ENCODE measurements around the gene NOL12.

NOL12 gene

DNA sequence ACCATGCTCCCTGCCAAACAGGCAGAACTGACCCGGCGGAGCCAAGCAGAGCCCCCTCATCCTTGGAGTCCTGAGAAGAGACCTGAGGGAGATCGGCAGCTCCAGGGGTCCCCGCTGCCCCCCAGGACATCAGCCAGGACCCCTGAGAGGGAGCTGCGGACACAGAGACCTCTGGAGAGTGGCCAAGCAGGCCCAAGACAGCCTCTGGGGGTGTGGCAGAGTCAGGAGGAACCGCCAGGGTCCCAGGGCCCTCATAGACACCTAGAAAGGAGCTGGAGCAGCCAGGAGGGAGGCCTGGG, 48.2 kb downstream of the NOL12 start:
- H3K9me3 Mint-ChIP-seq: no peaks in the 10 kb centered on the region
- no peak overlapping the region for H3K4me3 Mint-ChIP-seq
- no peak overlapping the region for H3K27ac Mint-ChIP-seq
- H3K27me3 Mint-ChIP-seq: peaks cover 3% of the 10 kb centered on the region
- no peaks in the 10 kb centered on the region for H3K4me1 Mint-ChIP-seq (ENCODE audit: low read depth)
- no peaks in the 10 kb centered on the region for H3K36me3 Mint-ChIP-seq (ENCODE audit: low read depth)

DNA sequence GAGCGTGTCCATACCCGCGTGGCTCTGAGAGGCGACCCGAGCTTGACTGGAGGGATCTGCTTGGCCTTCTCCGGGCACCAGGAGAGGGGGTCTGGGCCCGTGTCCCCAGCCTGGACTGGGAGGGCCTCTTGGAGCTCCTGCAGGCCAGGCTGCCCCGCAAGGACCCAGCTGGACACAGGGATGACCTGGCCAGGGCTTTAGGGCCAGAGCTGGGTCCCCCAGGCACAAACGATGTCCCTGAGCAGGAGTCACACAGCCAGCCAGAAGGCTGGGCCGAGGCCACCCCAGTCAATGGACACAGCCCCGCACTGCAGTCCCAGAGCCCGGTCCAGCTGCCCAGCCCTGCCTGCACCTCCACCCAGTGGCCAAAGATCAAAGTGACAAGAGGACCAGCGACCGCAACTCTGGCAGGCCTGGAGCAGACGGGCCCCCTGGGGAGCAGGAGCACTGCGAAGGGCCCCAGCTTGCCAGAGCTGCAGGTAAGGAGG, 48.9 kb downstream of the NOL12 start:
- Mint-ChIP-seq H3K9me3 (no peaks in the 10 kb centered on the region), H3K4me3 (no peak overlapping the region), H3K36me3 (ENCODE audit: low read depth) (no peaks in the 10 kb centered on the region), H3K27ac (no peak overlapping the region), H3K27me3 (peaks cover 3% of the 10 kb centered on the region), H3K4me1 (ENCODE audit: low read depth) (peaks cover 4% of the 10 kb centered on the region)

DNA sequence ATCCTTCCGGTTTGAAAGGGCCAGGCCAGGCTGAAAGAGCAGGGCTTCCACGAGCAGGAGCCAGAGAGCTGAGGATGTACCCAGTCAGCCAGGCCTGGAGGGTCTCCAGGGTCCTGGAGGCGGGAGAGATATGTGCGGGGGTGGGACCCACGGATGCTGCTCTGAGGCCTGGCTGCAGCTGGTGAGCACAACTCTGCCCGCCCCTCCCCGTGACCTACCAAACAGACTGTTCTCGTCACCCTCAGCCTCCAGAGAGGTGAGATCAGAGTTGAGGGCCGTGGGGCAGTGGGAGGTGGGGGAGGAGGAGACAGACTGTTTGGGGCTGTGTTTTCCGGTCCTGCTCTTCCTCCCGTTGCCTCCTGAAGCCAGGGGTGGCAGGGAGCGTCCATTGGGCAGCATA, 52.9 kb downstream of the NOL12 start:
- no peaks in the 10 kb centered on the region for H3K36me3 Mint-ChIP-seq (ENCODE audit: low read depth)
- H3K4me3 Mint-ChIP-seq: no peak overlapping the region
- H3K27me3 Mint-ChIP-seq: peaks cover 3% of the 10 kb centered on the region
- no peaks in the 10 kb centered on the region for H3K9me3 Mint-ChIP-seq
- peaks cover 36% of the 10 kb centered on the region for H3K4me1 Mint-ChIP-seq (ENCODE audit: low read depth)
- H3K27ac Mint-ChIP-seq: no peak overlapping the region

DNA sequence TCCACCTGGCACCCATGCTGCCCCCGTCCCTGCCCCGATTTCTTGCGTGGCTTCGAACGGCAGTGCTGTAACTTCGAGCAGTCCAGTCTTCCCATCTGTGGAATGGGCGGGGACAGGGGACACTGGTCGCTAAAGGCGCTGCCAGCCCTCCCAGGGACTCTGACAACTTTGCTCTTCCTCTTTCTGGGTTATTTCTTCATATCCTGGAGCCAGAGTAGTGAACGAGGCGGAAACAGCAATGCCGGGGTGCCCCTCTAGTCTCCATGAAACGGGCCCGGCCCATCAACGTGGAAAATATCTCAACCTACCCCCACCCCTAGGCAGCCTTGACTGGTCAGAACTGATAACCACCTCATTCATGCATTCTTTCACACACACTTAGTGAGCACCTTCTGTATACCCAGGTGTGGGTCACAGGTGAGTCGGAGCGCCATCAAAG, 53.5 kb downstream of the NOL12 start:
- peaks cover 3% of the 10 kb centered on the region for H3K27me3 Mint-ChIP-seq
- no peaks in the 10 kb centered on the region for H3K9me3 Mint-ChIP-seq
- H3K36me3 Mint-ChIP-seq (ENCODE audit: low read depth): no peaks in the 10 kb centered on the region
- peaks cover 36% of the 10 kb centered on the region for H3K4me1 Mint-ChIP-seq (ENCODE audit: low read depth)
- H3K27ac Mint-ChIP-seq: no peak overlapping the region
- no peak overlapping the region for H3K4me3 Mint-ChIP-seq

DNA sequence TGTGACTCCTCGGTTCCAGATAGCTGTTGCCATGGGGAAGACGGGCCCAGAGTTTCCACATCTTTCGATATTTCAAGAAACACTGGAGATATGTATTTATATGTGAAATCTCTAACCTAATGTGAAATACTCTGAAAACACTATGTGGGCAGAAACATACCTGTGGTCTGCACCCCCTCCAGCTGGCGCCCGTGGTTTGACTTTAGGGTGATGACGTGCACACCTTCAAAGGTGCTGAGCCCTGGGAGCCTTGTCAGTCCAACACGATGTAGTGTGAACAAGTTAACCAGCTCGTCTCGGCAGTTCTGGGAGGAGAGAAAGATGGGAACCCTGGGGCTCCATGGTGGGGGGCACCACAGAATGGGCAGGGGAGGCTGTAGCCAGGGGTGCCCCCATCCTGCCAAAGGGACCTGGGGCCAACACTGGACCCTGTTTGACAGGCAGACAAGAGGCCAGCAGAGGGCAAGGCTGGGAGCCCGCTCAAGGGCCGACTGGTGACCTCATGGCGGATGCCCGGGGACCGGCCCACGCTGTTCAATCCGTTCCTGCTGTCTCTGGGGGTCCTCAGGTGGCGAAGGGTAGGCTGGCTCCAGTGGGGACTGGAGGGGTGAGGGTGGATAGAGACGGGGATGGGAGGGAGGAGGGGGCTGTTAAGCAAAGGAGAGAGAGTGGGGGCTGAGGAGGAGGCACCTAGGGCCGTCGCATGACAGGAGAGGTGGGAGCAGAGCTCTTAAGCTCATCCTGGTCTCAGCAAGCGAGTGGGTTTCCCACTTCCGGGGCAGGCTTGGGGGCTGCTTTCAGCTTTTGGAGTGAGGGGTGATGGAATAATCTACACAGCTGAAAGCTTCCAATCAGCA, 54.5 kb downstream of the NOL12 start:
- no peak overlapping the region for H3K4me3 Mint-ChIP-seq
- peaks cover 45% of the 10 kb centered on the region for H3K4me1 Mint-ChIP-seq (ENCODE audit: low read depth)
- peaks cover 3% of the 10 kb centered on the region for H3K27me3 Mint-ChIP-seq
- peak overlapping the region; percentile 86 for H3K27ac Mint-ChIP-seq
- H3K9me3 Mint-ChIP-seq: no peaks in the 10 kb centered on the region
- no peaks in the 10 kb centered on the region for H3K36me3 Mint-ChIP-seq (ENCODE audit: low read depth)

GRCh38 chr22:37741312-37741795, 55.2 kb downstream of the NOL12 start:
- Mint-ChIP-seq H3K27ac (no peak overlapping the region), H3K9me3 (no peaks in the 10 kb centered on the region), H3K27me3 (peaks cover 3% of the 10 kb centered on the region), H3K4me3 (no peak overlapping the region), H3K4me1 (ENCODE audit: low read depth) (peaks cover 45% of the 10 kb centered on the region), H3K36me3 (ENCODE audit: low read depth) (no peaks in the 10 kb centered on the region)

- no peaks in the 10 kb centered on the region for H3K36me3 Mint-ChIP-seq (ENCODE audit: low read depth)
- H3K4me3 Mint-ChIP-seq: no peak overlapping the region
- H3K4me1 Mint-ChIP-seq (ENCODE audit: low read depth): peaks cover 50% of the 10 kb centered on the region
- H3K27ac Mint-ChIP-seq: peak overlapping the region; percentile 71
- H3K9me3 Mint-ChIP-seq: no peaks in the 10 kb centered on the region
- peaks cover 3% of the 10 kb centered on the region for H3K27me3 Mint-ChIP-seq
These were observed 56.4 kb downstream of the NOL12 start for GRCh38 chr22:37742376-37743171.

Measured in stimulated activated naive CD8-positive, alpha-beta T cell treated with anti-CD3 and anti-CD28 coated beads, Interleukin-15, Interleukin-2, amounts not matched to agents 100 ng/mL and 50 ng/mL, for 24 hours (primary cell).